ENCODE measurements around the gene TBC1D21. TPM values are rescaled to one million over a fixed set of nuclear protein-coding genes. Genes with fewer than 3 reads are reported as not detected.

Gene TBC1D21
- total RNA-seq, 1 experiment from 2014 or later: not detected

DNA sequence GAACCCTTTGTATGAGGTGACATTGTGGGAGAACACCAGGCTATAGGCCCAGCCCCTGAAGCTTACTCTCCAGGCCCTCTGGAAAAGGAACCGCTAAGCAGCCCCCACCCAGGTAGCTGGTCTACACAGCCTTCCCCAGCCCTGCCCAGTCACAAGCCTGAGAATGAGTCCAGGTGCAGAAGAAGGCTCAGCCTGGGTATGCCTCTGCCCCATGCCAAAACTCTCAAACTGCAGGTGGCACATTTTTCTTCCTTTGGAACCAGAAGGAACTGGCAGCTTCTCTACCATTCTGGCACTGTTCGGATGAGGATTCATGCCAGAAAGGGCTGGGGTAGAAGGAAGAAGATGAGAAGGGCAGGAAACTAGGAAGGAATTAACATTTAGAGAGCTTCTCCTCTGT, 23.7 kb upstream of the TBC1D21 start:
- Histone ChIP-seq H4K8ac (replicated peaks; ENCODE audit: insufficient read length, low read depth, low read length) (no peak overlapping the region), H2BK120ac (ENCODE audit: low read depth, low read length, poor library complexity, severe bottlenecking) (no peak overlapping the region), H3K56ac (ENCODE audit: insufficient read length, low read depth, low read length) (no peak overlapping the region), H3K4ac (ENCODE audit: low read depth, low read length) (no peak overlapping the region), H2BK15ac (ENCODE audit: low read depth, low read length) (no peak overlapping the region), H2AK5ac (ENCODE audit: insufficient read length, low read length) (no peak overlapping the region), H4K5ac (ENCODE audit: insufficient read length, low read depth, low read length) (no peak overlapping the region), H3K9ac (ENCODE audit: extremely low read depth, insufficient read length, low read length) (no peak overlapping the region), H4K20me1 (ENCODE audit: control insufficient read depth, insufficient read depth, insufficient read length) (no peaks in the 10 kb centered on the region), H2BK5ac (ENCODE audit: insufficient read length, low read length) (no peak overlapping the region), H2BK12ac (ENCODE audit: insufficient read length, low read depth, low read length) (no peak overlapping the region), H4K91ac (ENCODE audit: insufficient read length, low read depth, low read length) (no peak overlapping the region), H3K27me3 (ENCODE audit: insufficient read depth, low read length) (no peaks in the 10 kb centered on the region), H3K79me1 (ENCODE audit: insufficient read depth, low read depth, low read length, poor library complexity, severe bottlenecking) (no peaks in the 10 kb centered on the region), H3K27ac (ENCODE audit: insufficient read length, low read depth, low read length) (no peak overlapping the region), H2AFZ (ENCODE audit: low read length) (no peak overlapping the region), H3K23me2 (ENCODE audit: insufficient read length, low read depth, low read length, poor library complexity, severe bottlenecking) (no peaks in the 10 kb centered on the region), H3K18ac (ENCODE audit: insufficient read length, low read depth, low read length) (no peak overlapping the region), H3K79me2 (ENCODE audit: insufficient read depth, low read length) (no peaks in the 10 kb centered on the region), H2BK20ac (ENCODE audit: low read depth, low read length, poor library complexity, severe bottlenecking) (no peak overlapping the region), H3K23ac (ENCODE audit: insufficient read length, low read depth, low read length) (no peak overlapping the region), H3K4me1 (ENCODE audit: insufficient read depth, low read length) (no peaks in the 10 kb centered on the region), H3T11ph (ENCODE audit: low read length) (no peak overlapping the region), H3K4me2 (ENCODE audit: insufficient read depth, insufficient read length, low read length) (no peak overlapping the region), H3K9me3 (ENCODE audit: control insufficient read depth, low read depth, low read length) (no peaks in the 10 kb centered on the region), H3K14ac (ENCODE audit: insufficient read depth, low read length) (no peak overlapping the region)
- TF ChIP-seq, protein P1, sequence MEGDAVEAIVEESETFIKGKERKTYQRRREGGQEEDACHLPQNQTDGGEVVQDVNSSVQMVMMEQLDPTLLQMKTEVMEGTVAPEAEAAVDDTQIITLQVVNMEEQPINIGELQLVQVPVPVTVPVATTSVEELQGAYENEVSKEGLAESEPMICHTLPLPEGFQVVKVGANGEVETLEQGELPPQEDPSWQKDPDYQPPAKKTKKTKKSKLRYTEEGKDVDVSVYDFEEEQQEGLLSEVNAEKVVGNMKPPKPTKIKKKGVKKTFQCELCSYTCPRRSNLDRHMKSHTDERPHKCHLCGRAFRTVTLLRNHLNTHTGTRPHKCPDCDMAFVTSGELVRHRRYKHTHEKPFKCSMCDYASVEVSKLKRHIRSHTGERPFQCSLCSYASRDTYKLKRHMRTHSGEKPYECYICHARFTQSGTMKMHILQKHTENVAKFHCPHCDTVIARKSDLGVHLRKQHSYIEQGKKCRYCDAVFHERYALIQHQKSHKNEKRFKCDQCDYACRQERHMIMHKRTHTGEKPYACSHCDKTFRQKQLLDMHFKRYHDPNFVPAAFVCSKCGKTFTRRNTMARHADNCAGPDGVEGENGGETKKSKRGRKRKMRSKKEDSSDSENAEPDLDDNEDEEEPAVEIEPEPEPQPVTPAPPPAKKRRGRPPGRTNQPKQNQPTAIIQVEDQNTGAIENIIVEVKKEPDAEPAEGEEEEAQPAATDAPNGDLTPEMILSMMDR (conservative IDR thresholded peaks at IDR 0.05): no peak
- no CpG with 5 or more reads among the region's 2 CpGs for WGBS (ENCODE audit: extremely low coverage, insufficient read length, low lambda C conversion rate)
- Mint-ChIP-seq H3K27ac (no peak overlapping the region), H3K4me1 (peaks cover under 1 to 3% of the 10 kb centered on the region in 2 experiments), H3K36me3 (ENCODE audit: insufficient read depth in 1 of 3, low read depth in 3 of 3) (no peaks in the 10 kb centered on the region), H3K4me3 (no peak overlapping the region), H3K9me3 (no peaks in the 10 kb centered on the region), H3K27me3 (ENCODE audit: low read depth) (peaks cover 10% of the 10 kb centered on the region)
- DNase-seq: no peak

Data from H9 (cell line).